Stimulated activated CD4-positive, alpha-beta T cell treated with anti-CD3 and anti-CD28 coated beads, TNF-alpha, amount 100 ng/mL, for 4 hours (primary cell): ENCODE measurements around the gene CLIP4.
A peak's percentile ranks its signal among the peaks of the same experiment; 100 is the strongest.

Experiments used
- DNase-seq, 3 experiments: peaks; one replicate each; pipeline ENCODE4 v3.0.0-alpha.2; 2020; ENCODE audit warnings: low read depth in 3 of 3

The CLIP4 gene

DNA sequence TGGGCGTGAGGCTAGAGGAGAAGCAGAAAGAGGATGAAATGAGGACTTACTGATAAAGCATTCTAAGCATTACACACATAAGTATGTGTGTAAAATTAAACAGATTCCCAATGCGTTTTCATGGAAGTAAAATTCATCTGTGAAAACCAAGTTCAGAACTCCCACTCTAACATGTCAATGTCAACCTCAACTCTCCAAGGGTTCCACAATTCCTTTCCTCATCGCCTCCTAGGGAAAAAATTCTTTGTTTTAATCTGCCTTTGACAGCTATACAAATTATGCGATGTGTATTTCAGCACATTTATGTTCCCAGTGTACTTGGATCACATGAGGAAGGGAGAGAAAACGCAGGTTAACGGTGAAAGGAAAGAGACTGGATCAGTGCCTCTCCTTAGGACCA is 76.6 kb downstream of the CLIP4 start:
- DNase-seq = no peak

DNA sequence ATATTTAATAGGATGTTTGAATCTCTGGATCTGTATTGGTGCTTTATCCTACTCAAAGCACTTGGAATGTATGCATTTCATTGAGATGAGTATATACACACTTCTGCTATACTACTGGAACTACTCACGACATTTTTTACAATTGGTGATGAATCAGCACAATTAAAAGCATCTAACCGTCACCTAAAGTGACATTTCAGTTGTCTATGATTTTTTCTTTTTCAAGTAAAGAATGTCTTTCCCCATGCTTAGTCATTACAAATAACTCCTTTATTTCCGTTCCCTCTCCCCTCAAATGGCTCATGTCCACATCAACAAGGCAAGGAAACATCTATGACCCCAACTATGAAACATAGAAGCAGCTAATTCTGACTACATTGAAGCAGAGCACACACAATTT is 77.3 kb downstream of the CLIP4 start:
- no peak for DNase-seq

GRCh38 chr2:29193111-29193510 is 77.9 kb downstream of the CLIP4 start:
- DNase-seq = no peak

GRCh38 chr2:29193681-29194080 is 78.5 kb downstream of the CLIP4 start:
- DNase-seq = no peak

GRCh38 chr2:29195796-29196195 is 80.6 kb downstream of the CLIP4 start:
- DNase-seq = no peak

GRCh38 chr2:29196792-29197788 is 81.9 kb downstream of the CLIP4 start:
- peak; percentile 48 to 65 (median 54) for DNase-seq

GRCh38 chr2:29201979-29202378 is 86.8 kb downstream of the CLIP4 start:
- no peak for DNase-seq

- no peak for DNase-seq
Observed at GRCh38 chr2:29202819-29203495, 87.7 kb downstream of the CLIP4 start.

- DNase-seq = no peak
Observed at GRCh38 chr2:29206941-29207340, 91.7 kb downstream of the CLIP4 start.

- DNase-seq = no peak
Observed at GRCh38 chr2:29207352-29208148, 92.3 kb downstream of the CLIP4 start.

DNA sequence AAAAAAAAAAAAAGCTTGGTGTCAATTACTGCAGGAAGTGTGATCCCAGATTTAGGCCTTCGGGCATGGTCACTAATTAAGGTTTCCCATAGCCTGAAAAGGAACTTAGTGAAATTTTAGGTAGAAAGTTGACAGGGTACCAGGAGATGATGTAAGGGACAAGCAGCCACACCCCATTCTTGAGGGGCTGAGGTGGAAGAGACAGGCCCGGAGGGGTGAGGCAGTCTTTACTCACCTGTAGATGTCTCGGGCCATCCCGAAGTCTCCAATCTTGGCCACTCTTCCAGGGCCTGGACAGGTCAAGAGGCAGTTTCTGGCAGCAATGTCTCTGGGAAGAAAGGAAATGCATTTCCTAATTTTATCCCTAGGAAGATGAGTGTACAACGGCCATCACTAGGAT is 94.3 kb downstream of the CLIP4 start:
- DNase-seq = no peak

GRCh38 chr2:29212009-29212408 is 96.8 kb downstream of the CLIP4 start:
- no peak for DNase-seq

DNA sequence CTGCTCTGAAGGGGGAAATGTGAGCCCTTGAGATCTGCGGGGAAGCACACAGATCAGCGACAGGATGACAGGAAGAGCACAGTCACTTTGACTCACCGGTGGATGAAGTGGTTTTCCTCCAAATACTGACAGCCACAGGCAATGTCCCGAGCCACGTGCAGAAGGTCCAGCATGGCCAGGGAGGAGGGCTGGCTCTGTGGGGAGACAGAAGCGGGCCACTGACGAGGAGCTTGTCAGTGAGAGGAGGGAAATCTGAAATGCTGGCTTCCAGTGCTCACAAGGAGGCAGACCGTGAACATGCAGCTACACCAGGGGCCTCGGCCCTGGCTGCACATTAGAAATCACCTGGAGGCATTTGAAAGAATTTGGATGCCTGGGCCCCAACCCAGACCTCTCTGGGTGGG is 98.7 kb downstream of the CLIP4 start:
- DNase-seq = no peak

DNA sequence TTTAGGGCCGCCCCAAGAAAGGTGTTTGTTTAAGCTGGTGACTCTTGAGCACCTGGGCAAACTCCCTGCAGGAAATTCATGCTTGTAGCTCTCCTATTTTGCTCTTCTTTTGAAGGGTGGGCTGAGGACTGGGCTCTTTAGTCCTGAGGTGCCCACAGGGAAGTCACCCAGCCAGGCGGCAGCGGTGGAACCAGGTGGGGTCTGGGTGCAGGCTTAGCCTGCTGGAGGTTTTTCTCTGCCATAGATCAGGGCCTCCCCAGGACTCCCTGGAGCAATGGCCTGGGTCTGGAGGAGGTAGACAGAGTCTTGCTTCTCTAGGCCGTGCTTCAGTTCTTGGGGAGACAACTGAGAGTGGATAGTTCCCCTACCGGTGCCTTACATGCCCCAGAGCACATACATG is 99.9 kb downstream of the CLIP4 start:
- no peak for DNase-seq

DNA sequence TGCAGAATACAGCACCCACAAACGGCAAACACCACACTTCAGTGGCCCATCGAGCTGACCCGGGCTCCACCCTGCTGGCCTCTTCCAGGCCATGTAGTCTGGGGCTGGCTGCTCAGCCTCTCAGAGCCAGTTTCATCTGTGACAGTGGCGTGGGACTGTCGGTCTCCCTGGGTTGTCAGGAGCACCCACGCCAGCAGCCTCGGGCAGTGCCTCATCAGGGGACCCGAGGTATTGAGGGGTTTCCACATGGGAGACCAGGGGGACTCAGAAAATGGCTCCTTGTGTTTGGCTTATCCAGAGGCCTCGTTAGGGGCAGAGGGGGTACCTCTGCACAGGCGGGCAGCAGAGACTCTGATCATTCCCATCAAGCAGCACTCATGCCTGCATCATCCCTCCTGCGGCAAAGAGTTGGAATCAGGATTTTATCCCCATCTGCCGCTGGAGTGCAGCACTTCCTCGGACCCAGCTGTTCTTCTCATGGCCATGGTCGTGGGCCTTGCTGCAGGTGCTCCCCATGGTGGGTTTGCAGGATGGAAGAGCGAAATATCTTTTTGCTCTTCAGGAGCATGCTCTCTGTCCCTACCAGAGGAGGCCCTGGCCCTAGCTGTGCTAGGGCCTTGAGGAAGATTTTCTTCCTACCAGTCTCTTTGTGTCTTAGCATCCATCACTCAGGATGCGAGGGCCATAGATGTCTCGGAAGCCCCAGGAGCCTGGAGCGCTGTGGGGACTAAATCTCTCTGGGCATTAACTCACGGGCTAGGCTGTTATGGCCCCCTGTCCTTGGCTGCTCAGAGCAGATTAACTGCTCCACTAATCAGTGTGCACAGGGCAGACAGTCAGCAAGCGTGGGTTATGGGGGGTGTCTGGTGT is 100.8 kb downstream of the CLIP4 start:
- DNase-seq = no peak

- no peak for DNase-seq
Observed at GRCh38 chr2:29216609-29216909, 101.3 kb downstream of the CLIP4 start.

DNA sequence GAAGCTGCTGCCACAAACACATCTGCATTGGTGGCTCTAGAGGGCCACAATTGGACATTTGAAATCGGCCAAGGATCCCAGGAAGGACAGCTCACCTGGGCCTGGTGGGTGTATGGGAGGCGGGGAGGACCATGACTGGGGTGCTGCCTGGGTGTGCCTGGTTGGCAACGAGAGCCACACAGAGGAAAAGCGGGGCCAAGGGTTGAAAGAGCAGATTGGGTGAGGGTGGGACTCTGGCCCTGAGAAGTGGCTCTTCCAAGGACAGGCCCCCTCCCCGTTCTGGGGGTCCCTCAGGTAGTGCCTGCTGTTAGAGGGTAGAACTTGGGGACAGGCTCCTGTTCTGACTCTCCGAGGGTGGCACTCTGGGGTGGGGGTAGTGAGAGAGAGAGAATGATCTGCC is 102.9 kb downstream of the CLIP4 start:
- no peak for DNase-seq

DNA sequence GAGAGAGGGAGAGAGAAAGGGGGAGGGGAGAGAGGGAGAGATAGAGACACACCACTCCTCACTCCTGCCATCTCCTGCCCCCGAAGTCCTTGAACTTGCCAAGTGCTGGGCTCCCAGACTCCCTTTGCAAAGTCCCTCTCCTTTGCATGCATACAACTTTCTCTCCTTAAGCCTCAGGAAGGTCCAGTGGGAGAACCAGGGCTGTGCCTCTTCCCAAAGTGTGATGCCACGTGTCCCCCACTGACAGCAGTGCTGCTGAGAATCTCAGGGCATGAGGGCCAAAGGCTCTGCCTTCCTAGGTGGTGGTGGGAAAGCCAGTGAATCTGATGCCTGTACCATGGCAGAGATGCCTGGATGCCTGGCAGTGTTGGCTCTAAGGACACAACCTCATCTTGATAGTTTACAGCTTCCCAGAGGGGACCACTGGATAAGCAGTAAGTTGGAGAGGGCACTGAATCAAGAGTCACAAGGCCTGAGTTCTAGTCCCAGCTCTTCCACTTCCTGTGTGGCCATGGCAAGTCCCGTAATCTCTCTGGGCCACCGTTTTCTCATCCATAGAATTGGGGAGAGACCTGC is 103.4 kb downstream of the CLIP4 start:
- no peak for DNase-seq

DNA sequence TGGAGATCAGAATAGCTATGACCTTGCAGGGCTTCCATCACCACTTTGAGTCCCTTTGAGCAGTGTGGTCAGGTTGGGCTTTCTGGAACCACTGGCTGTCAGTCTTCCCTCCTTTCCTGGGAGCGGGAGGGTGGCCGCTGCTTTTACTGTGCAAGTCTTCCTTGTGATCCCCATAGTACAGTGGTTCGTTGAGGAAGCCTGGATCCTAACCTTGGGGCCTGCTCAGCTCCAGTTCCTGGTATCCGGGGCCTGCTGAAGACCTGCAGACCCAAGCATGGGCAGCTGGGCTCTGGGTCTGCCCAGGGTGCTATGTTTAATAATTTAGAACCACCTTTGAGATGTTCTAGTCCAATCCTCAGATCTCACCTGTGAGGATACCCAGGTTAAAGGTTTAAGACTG is 104.2 kb downstream of the CLIP4 start:
- no peak for DNase-seq

DNA sequence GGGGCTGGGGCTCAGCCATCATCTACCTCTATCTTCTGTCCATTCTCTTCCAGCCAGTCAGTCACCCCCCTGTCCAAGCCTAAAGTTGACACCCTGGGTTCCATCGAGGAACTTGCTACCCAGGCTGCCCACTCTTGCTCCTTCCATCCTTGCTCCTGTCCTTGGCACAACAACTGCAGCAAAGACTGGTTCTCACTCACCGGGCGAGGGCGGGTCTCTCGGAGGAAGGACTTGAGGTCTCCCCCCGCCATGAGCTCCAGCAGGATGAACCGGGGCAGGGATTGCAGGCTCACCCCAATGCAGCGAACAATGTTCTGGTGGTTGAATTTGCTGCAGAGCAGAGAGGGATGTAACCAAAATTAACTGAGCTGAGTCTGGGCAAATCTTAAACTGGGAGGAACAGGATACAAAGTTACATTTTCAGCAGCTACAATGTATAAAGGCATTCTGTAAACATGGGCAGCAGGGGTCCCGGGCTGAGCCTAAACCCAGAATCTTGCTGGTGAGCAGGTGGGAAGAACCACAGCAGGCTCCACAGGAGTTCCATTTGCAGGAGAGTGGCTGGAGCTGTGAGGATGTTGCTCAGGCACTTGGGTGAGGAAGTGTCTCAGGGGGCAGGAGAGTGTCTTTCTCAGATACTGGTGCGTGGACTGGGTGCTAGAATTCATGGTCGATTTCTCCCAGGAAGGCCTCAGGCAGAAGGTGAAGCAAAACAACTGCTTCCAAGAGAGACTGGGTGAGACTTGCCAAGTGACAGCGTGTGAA is 105.5 kb downstream of the CLIP4 start:
- DNase-seq = no peak
